Cardiac fibroblast (primary cell): ENCODE measurements around the gene P2RY14.
A peak's percentile ranks its signal among the peaks of the same experiment; 100 is the strongest.

Source experiments
- DNase-seq, 2 donors: peaks; one replicate each; pipeline versions ENCODE4 v3.0.0 to v3.0.0-alpha.2; 2010; ENCODE audit warnings: low read depth in 2 of 2
- H3K4me3 ChIP-seq, 2 donors: replicated peaks in 1 of 2; 1 replicate in 1 of 2; 2 replicates in 1 of 2; pipeline ENCODE4 v1.5.1; 2011; ENCODE audit warnings: low read depth in 2 of 2, low read length in 2 of 2, mild to moderate bottlenecking in 2 of 2, moderate library complexity in 1 of 2
- CTCF ChIP-seq: IDR thresholded peaks from one replicate; pipeline ENCODE4 v1.5.1; 2011; ENCODE audit warnings: low read depth, mild to moderate bottlenecking, low read length, inconsistent platforms

Gene P2RY14

GRCh38 chr3:151278230-151278629 is at the start of gene P2RY14:
P2RY14 (minus strand) TSS chr3:151278542; CDS start chr3:151214316, 64,226 bp downstream.
- DNase-seq: no peak
- no peak for TF ChIP-seq CTCF
- H3K4me3 ChIP-seq: no peak within 1 kb of the TSS

GRCh38 chr3:151327571-151328198 is 49.3 kb upstream of the P2RY14 start:
- peak; percentile 55 to 58 for DNase-seq
- TF ChIP-seq CTCF: peak; percentile 49
- no peak overlapping the region for H3K4me3 ChIP-seq

GRCh38 chr3:151322511-151322910 is 44.2 kb upstream of the P2RY14 start:
- H3K4me3 ChIP-seq: no peak overlapping the region
- DNase-seq: no peak
- TF ChIP-seq CTCF: no peak

GRCh38 chr3:151321526-151321925 is 43.2 kb upstream of the P2RY14 start:
- DNase-seq: no peak
- TF ChIP-seq CTCF: no peak

GRCh38 chr3:151320131-151320530 is 41.8 kb upstream of the P2RY14 start:
- H3K4me3 ChIP-seq: no peak overlapping the region
- no peak for DNase-seq
- no peak for TF ChIP-seq CTCF

More at GRCh38 chr3:151321526-151321925, 43.2 kb upstream of the P2RY14 start:
- no peak overlapping the region for H3K4me3 ChIP-seq

GRCh38 chr3:151319628-151320027 is 41.3 kb upstream of the P2RY14 start:
- TF ChIP-seq CTCF: no peak
- H3K4me3 ChIP-seq: no peak overlapping the region
- peak; percentile 35 to 73 for DNase-seq

- no peak overlapping the region for H3K4me3 ChIP-seq
- no peak for TF ChIP-seq CTCF
- DNase-seq: no peak
These were observed 40.6 kb upstream of the P2RY14 start for GRCh38 chr3:151318991-151319390.
